LHCN-M2 (cell line): Measurements from ENCODE around the gene RGPD8. TPM values are rescaled to one million over a fixed set of nuclear protein-coding genes. Genes with fewer than 3 reads are reported as not detected.
"Not testable (repeated sequence)": the region's sequence is repeated elsewhere in the genome, so short reads cannot be mapped to it uniquely, and the experiment has no call there.

ENCODE experiments used
- DNase-seq: peaks from one replicate; pipeline ENCODE4 v3.0.0-alpha.2; 2012; ENCODE audit warnings: low read depth
- polyA plus RNA-seq: library from polyadenylated mRNA; unstranded; fragments of >200 nt; gene quantifications from one replicate; pipeline ENCODE4 v1.2.1, GENCODE V29; 2012; ENCODE audit warnings: missing spikeins
- total RNA-seq: library from RNA; depleted of rRNA; stranded (reverse); fragments of >200 nt; gene quantifications from 2 replicates; pipeline ENCODE4 v1.2.3, GENCODE V29; 2014; rRNA removed

Gene RGPD8
- total RNA-seq: 4.1 and 4.2 TPM in 2 replicates
- polyA plus RNA-seq: 0.66 TPM

DNA sequence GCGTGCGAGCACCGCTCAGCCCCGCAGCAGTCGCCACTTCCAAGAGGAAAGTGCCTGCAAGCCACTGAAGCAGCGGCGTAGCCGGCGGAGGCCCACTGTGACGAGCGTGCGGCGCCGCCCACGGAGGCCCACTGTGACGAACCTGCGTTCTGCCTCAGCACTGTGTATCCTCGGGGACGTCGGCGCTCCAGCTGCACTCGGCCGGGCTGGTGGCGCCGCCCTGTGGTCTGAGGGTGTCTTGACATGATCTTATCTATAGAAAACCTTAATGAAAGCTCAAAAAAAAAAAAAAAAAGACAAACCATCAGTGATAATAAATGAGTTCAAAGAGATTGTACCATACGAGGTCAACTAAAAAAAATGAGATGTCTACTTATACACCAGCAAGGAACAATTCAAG lies at the start of gene RGPD8:
RGPD8 (minus strand) TSS at position 166 of the 400 bp plus-strand sequence. CDS start 192 bp downstream, outside the sequence.
- peak; percentile 82 for DNase-seq

DNA sequence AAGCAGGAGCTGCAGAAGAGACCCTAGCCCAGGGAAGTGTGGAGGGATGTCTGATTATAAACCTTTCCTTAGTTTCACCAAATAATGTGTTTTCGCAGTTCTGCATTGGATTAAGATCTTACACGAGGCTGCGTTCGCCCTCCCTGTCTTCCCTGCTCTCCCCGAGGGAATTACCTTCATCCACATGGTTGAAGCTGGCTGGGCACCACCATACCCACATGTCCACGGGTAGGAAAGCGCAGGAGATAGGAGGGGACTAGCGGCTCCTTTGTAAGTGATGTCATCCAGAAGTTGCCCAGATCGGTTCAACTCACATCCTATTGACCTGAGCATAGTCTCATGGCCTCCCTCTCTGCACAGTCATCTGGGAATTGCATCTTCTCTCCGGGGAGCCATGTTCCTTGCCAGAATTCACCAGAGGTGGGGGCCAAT lies 49.6 kb upstream of the RGPD8 start:
- peak; percentile 72 for DNase-seq

DNA sequence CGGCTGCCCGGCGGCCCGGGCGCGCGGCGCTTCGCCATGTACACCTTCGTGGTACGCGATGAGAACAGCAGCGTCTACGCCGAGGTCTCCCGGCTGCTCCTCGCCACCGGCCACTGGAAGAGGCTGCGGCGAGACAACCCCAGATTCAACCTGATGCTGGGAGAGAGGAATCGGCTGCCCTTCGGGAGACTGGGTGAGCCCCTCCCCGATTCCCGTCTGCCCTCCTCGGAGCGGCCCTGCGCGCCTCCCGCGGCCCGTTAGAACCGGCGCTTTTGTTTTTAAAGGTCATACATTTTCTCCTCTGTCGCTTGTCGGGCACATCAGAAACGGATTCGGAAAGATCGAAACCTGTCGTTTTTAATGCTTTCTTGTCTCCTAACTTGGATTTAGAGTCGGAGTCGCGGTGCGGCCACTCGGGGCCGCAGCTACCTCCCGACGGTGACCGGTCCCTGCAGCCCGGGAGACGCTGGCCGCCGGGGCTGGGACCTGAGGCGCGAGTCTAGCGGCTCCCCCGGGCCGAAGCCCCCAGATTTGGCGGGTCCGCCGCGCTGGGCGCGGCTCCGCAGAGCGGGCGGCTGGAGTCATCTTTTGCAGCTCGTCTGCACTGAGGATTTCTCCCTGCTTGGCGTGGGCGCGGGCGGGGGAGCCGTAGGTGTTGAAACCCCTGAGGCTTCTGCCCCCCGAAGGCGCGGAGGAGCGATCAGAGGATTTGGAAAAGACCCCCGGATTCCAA lies 49.0 kb upstream of the RGPD8 start:
- DNase-seq: peak; percentile 55

DNA sequence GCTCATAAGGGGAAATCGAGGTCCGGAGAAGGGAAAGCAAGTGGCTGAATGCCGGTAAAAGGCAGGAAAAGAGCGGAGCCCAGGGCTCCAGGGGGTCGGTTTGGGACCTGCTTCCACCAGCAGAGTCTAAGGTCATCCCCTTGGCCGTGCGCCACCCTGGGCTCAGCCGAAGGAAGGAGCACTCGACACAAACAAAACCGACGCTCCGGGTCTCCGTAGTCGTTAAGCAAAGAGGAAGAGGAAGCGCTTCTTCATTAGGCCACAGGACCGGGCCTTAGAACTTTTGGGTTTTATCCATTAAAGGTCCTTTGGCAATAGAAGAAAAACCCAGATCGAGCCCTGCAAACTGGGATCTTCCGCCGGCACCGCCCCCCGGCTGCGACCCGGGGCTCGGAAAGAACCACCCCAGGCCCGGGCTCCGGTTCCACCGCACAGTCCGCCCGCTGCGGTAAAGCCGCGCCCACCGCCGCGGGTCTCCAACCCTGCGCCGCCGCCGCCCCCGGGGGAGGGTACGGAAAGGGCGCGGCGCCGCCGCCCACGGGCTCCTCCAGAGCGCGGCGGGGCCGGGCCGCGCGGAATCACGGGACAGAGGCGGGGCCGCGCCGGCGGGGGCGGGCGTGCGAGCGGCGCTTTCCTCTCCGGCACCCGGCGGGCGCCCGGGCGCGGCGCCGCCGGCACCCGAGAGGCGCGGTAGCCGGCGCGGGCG lies 48.2 kb upstream of the RGPD8 start, which contains the start of gene TTL:
TTL (plus strand) TSS at position 629 of the 706 bp plus-strand sequence. CDS start 189 bp downstream, outside the sequence.
- DNase-seq: peak; percentile 59

DNA sequence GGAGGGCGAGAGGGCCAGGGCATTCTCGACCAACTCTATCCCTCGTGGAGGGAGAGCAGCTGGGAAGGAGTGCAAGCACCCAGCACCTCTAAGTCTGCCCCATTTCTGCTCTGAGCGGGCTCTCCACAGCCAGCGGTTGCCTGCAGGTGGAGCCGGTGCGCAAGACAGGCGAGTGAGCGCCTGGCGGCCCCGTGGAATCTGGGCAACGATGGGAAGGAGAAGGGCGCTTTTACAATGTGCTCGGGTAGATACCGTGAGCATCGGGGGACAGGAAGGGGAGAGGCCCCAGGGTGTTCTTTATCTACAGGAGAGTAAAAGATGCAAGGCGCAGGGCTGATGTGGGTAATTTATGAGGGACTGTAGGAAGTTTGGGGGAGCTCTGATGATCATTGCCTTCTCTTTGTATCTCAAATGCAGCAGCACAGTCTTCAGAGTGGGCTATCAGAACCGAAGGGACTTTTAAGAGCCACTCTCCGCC lies 47.6 kb upstream of the RGPD8 start:
- DNase-seq: peak; percentile 79

DNA sequence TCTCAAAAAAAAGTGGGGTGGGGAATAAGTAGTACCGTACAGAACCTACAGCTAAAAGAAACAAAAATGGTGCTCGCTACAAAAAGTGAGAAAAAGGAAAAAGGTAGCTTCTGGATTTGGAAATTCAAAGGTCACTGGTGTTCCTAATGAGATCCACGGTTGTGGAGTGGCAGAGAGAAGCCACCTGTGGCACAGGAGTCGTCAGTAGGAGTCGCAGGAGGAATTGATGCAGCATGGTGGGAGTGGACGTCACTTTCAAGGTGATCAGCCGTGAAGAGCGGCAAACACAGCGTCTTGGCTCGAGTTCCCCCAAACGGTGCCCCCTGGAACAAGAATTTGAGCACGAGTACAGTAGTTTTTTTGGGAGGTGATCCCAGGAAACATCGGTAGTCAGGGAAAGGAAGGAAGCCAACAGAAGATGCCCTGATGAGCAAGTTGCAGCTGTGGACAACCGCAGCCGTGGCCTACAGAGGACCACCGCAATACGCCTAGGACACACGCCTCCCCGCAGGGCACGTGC lies 47.1 kb upstream of the RGPD8 start:
- DNase-seq: no peak

DNA sequence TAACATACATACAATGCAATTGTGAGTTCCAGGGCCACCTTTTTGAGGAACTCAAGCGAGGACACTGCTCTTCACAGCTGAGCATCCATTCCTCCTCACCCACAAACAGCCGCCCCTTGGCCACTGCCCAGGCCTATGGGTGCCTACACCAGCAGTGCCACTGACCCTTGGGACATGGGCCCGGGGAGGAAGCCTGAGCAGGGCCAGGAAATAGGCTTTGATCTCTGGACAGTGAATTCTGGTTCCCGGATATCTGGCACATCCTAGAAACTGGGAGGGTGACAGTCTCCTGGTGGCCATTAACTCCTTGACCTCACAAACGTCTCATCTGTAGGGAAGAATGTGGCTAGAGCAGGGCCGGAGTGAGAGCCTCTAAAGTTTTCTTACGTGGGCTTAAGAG lies 43.0 kb upstream of the RGPD8 start:
- no peak for DNase-seq

DNA sequence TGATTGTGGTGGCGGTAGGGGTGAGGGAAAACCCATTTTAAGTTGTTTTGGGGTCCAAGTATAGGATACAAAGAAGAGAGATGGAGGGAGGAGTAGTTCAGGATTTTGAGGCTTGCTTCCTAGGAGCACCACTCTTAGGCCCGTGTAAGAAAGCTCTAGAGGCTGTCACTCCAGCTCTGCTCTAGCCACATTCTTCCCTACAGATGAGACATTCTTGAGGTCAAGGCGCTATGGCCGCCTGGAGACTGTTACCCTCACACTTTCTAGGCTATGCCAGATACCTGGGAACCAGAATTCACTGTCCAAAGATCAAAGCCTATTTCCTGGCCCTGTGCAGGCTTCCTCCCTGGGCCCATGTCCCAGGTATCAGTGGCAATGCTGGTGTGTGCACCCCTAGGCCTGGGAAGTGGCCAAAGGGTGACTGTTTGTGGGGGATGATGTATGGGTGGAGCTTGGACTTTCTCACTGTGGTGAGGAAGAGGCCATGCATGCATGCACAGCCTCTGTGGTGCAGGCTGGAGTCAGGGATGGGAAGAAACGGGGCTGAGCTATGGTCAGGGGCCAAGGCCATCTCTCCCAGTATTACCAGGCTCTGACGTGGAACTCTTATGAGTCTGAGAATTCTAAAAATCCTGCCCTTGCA lies 41.5 kb upstream of the RGPD8 start:
- DNase-seq: no peak

DNA sequence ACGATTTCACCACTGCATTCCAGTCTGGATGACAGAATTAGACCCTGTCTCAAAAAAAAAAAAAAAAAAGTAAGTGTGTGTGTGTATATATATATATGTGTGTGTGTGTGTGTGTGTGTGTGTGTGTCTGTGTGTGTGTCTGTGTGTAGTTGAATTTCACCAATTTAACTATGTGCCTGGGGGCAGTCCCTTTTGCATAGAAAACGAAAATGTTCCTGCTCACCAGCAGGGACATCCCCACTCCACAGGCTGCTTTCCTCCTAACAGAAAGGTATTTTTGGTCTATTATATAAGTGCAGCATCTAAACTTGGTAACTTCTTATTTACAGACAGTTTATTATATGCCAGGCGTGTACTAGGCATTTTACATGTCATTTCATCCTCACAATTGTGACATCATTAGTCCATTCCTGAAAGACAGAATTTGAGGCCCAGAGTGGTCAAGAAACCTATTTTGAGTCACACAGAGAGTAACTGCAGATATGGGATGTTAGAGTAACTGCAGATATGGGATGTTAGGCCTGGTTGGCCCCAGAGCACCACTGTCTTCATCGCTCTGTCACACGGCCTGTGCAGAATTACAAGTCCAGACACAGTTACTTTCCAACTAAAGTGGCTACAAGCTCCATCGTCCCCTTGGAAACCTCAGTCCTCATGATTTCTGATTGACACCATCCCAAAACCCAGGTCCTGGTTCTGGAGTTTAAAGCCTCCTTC lies 39.3 kb upstream of the RGPD8 start:
- DNase-seq: no peak

DNA sequence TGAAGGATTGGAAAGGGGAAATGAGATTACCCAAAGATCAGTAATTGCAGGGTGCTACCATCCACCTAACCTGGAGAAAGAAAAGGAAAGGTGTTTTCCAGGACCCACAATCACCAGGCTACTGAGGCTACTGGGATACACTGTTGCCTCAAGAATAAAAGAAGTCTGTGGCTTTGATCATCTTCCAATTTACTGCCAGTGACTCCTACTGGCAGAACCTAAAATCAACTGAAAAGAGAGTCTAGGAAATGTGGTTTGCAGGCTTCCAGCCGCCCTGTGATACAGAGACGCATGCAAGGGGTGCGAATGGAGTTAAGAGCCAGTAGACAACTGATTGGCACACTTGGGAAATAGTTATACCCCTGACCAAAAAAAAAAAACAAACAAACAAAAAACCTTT lies 31.9 kb upstream of the RGPD8 start:
- DNase-seq: peak; percentile 19

DNA sequence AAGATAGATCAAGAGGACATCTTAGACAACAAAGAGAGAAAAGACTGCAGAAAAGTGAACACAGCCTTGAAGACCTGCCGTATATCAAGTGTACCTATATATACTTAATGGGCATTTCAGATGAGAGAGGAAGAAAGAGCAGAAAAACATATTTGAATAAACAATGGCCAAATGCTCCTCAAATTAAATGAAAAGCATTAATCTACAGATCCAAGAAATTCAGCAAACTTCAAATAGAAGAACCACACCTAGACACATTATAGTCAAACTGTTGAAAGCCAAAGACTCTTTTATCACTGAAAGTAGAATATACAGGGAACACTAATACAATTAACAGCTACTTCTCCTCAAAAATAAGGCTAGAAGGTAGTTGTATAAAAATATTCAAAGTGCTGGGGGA lies 29.8 kb upstream of the RGPD8 start:
- DNase-seq: no peak

DNA sequence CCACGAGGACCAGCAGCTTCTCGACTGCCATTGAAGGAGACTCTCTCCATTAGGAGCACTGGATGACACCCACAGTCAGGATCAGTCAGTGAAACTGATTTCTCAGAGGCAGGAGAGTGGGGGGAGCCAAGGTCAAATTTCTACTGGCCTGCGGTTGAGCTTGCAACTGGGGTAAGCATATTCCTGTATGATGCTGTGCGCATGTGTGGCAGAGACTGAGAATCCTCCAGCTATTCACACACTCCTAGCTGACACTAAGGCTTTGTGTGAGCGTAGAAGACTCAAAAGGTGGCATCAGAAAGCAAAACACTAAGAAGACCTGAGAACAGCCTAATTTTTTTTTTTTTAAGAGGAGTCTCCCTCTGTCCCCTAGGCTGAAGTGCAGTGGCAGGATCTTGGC lies 28.7 kb upstream of the RGPD8 start:
- DNase-seq: no peak

DNA sequence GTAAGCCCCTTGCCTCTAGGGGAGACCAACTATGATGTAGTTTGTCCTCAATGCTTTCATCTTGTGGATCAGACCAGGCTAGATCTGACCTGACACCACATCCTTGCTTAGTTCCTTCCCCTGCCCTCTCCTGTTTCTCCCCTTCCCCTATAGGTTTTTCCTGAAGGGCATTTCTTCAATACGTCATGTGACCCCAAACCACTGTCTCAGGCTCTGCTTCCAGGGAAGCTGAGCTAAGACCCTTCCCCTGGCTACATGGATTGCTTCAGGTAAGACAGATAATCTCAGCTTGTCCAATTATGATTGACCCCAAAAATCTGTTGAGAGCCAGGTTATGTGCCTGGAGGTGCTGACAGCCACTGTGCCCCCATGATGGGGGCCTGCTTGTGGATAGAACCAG lies 25.9 kb upstream of the RGPD8 start:
- no peak for DNase-seq

DNA sequence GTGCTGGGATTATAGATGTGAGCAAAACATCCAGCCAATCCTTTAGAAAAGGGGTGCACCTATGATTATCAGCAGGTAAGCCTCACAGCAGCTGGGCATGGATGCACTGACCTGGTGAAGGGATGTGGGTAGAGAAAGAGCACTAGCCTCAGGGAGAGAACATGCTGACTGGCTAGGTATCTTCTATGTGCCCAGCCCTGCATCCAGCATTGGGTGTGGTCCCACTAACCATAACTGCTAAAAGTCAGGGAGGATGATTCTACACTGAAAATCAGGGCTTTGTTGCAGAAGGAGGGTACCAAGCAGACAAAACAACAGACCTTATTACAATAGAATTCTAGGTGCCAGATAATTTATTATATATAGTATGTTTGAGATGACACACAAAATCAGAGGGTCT lies 21.1 kb upstream of the RGPD8 start:
- no peak for DNase-seq

DNA sequence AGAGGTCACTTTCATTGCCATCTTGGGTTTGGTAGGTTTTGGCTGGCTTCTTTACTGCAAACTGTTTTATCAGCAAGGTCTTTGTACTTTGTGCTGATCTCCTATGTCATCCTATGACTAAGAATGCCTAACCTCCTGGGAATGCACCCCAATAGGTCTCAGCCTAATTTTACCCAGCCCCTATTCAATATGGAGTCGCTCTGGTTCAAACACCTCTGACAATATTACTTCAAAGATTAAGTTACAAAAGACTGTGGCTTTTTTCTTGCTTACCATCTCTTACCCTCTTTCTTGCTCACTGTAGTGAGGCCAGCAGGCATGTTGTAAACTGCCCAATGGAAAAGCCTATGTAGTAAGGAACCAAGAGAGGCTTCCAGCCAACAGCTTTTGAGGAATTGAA lies 17.9 kb upstream of the RGPD8 start:
- no peak for DNase-seq

DNA sequence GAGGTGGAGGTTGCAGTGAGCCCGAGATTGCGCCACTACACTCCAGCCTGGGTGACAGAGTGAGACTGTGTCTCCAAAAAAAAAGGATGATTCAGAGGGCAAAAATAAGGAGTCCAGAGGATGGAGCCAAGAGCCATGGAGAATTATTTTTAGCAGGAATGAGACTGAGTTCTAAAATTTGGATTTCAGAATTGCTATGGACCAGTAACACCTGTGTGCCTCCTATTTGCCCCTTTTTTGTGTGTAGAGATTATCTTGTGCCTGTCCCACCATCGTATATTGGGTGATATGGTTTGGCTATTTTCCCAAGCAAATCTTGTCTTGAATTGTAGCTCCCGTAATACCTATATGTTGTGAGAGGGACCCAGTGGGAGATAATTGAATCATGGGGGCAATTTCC lies 16.4 kb upstream of the RGPD8 start:
- no peak for DNase-seq

DNA sequence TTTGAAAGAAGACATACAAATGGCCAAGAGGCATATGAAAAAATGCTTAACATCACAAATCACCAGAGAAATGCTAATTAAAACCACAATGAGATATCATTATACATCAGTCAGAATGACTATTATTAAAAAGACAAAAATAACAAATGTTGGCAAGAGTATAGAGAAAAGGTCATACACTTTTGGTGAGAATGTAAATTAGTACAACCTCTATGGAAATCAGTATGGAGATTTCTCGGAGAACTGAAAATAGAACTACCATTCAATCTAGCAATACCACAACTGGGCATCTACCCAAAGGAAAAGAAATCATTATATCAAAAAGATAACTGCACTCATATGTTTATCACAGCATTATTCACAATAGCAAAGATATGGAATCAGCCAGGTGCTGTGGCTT lies 10.8 kb upstream of the RGPD8 start:
- not testable (repeated sequence) for DNase-seq

DNA sequence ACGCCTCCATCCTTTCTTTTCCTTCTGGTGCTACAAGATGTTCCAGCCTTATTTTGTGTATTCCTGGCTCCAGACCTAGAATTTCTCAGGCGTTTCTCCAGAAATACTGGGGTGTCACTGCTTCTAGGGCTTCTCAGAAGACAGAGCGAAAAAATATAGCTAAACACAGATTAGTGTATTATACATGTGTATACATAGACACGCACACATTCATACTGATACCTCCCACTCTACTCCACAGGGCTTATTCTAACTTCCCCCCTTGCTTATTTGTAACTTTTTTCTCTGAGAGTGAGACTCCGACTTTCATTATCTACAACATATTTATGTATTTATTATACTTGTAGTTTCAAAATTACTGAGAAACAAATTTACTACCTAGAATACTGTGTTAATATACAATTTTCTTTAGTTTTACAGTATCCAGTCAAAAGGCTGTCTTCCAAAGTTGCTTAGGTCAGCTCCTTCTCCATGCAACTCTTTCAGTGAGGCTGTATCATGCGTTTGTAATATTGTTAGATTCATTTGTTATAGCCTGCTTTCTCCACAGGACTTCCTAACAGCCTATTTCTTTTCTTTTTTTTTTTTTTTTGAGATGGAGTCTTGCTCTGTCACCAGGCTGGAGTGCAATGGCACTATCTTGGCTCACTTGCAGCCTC lies 5.3 kb upstream of the RGPD8 start:
- DNase-seq: not testable (repeated sequence)

DNA sequence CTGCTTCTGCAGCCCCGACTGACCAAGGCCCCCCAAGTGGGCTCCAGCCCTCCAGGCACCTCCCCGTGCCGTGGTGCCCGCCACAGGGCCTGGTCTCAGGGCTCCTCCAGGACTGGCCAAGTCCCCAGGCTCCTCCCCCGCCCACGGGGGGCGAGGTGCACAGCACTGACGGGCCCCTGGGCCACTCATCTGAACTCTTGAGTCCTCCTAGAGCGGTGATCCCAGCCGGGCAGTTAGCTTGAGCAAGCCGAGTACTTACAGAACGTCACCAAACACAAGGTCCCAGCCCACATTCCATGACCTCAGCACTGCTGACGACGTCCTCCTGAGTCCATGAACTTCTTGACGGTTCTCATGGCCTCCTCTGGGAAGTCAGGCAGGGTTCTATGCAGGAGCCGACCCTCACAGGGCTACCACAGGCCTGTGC lies 4.0 kb upstream of the RGPD8 start:
- DNase-seq: not testable (repeated sequence)

DNA sequence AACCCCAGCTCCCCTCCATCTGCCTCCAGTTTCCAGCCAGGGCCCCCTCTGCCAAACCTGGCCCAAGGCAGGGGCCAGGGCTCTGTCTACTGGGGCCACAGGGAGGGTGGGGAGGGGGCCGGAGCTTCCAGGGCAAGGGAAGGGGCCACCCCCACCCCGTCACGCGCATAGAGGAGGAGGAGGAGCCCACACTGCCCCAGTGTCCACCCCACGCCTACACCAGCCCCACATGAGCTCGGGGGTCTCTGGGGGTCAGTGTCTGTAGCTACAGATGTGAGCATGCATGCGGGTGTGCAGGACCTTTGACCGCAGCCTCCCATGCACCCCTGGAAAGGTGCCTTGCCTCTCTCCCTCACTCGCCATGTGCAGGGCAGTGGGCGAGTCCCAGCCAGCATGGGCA lies 3.5 kb upstream of the RGPD8 start:
- DNase-seq: not testable (repeated sequence)
